LNCAP (cell line): Measurements from ENCODE around the gene KDM3B.

ENCODE experiments used
- CTCF ChIP-seq: fragments of 450-650 bp; IDR thresholded peaks from 2 replicates; pipeline ENCODE4 v1.5.1; 2017; ENCODE audit warnings: mild to moderate bottlenecking

The KDM3B gene

GRCh38 chr5:138344887-138345622 is 7.4 kb upstream of the KDM3B start:
- TF ChIP-seq CTCF: no peak

- no peak for TF ChIP-seq CTCF
Observed at GRCh38 chr5:138346889-138347288, 5.6 kb upstream of the KDM3B start.

DNA sequence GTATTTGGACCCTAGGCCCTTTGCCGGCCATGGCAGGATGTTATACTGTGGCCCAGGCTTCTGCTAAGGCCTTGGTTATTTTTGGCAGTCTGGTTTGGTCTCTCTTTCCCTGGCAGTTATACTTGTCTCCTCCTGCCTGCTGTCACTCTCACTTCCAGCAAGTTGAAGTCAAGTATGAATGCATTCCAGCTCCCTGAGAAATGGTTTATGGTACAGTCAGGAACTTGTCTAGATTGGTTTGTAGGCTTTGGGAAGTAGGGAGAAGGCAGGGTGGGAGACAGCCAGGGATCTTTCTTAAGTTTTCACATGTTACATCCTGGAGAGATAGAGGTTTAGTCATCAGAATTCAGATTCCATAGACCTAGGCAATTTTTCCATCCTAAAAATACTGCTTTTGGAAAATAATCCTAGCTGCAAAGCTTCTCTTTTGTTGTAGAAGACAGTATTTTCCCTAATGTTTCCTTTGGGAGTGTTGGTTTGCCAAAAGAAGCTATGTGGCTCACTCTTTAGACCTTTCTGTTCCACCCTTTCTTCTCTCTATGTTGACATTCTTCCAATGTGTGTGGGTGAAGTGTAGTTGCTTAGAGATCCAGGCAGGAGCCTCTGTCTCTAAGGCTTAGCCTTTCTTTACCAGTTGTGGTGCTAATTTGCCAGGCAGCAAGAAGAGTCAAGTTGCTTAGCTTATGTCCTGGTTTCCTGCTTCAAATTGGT is 2.5 kb upstream of the KDM3B start:
- TF ChIP-seq CTCF: no peak

DNA sequence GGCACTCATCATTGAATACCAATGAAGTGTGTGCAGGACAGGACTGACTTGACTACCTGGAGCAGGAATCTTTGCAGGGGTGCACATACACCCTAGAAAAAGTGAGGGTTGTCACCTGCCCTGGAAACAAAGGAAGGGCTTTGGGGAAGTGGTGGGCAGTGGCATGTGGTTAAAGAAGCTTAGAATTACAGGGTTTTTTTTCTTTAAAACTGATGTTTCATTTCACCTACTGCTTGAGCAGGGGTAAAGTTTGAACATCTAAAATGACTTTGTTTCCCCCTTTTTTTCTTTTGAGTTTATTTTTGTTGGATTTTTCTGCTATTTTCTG is 2.0 kb upstream of the KDM3B start:
- TF ChIP-seq CTCF: no peak

GRCh38 chr5:138351056-138351455 is 1.4 kb upstream of the KDM3B start:
- no peak for TF ChIP-seq CTCF

DNA sequence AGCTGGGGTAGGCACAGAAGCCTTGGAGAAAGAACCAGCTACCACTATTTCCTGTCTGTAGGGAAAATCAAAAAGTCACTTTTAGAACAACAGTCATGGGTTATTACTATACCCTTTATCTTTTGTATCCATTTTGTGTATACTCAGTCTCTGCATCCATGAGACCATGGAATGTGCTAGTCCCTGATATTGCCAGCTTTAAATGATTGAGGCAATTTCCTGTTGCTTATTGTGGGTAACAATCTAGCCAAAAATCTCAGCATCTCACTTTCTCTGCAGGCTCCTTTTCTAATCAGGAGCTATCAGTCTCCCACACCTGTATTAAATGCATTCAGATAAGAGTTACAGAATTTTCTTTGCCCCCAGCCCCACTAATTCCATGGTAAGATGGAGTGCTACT is 968 bp upstream of the KDM3B start:
- no peak for TF ChIP-seq CTCF

- TF ChIP-seq CTCF: no peak; the same call in none of the 2 replicates
Observed at GRCh38 chr5:138352722-138353559, 456 bp downstream of the KDM3B start.
